ENCODE measurements around the gene EPHB2. TPM values are rescaled to one million over a fixed set of nuclear protein-coding genes. Genes with fewer than 3 reads are reported as not detected.

Gene EPHB2
- total RNA-seq, 1 donor from 2014 or later, result 40.3 TPM

- DNase-seq (ENCODE audit: extremely low spot score, unreplicated experiment), result no peak
- Mint-ChIP-seq H3K4me1 (ENCODE audit: unreplicated experiment) (peaks cover 11% of the 10 kb centered on the region), H3K9me3 (no peaks in the 10 kb centered on the region), H3K4me3 (no peak overlapping the region), H3K36me3 (peaks cover 4% of the 10 kb centered on the region), H3K27ac (peak overlapping the region; percentile 26), H3K27me3 (no peaks in the 10 kb centered on the region)
- TF ChIP-seq CTCF (conservative IDR thresholded peaks at IDR 0.05), result no peak
Measured at GRCh38 chr1:22914633-22915217, 204.1 kb downstream of the EPHB2 start.

- Mint-ChIP-seq H3K4me3 (no peak overlapping the region), H3K4me1 (ENCODE audit: unreplicated experiment) (peaks cover 11% of the 10 kb centered on the region), H3K9me3 (no peaks in the 10 kb centered on the region), H3K36me3 (peaks cover 4% of the 10 kb centered on the region), H3K27me3 (no peaks in the 10 kb centered on the region), H3K27ac (peak overlapping the region; percentile 26)
- no peak for DNase-seq (ENCODE audit: extremely low spot score, unreplicated experiment)
- TF ChIP-seq CTCF (conservative IDR thresholded peaks at IDR 0.05), result no peak
Measured at GRCh38 chr1:22915231-22915630, 204.6 kb downstream of the EPHB2 start.

GRCh38 chr1:22915816-22916470 is 205.3 kb downstream of the EPHB2 start:
- H3K27ac Mint-ChIP-seq, result no peak overlapping the region
- no peak for TF ChIP-seq CTCF (conservative IDR thresholded peaks at IDR 0.05)
- no peaks in the 10 kb centered on the region for H3K9me3 Mint-ChIP-seq
- H3K4me3 Mint-ChIP-seq, result no peak overlapping the region
- peaks cover 4% of the 10 kb centered on the region for H3K36me3 Mint-ChIP-seq
- H3K4me1 Mint-ChIP-seq (ENCODE audit: unreplicated experiment), result peaks cover 11% of the 10 kb centered on the region
- H3K27me3 Mint-ChIP-seq, result no peaks in the 10 kb centered on the region
- no peak for DNase-seq (ENCODE audit: extremely low spot score, unreplicated experiment)

- H3K4me1 Mint-ChIP-seq (ENCODE audit: unreplicated experiment), result peaks cover 14% of the 10 kb centered on the region
- no peak overlapping the region for H3K4me3 Mint-ChIP-seq
- no peaks in the 10 kb centered on the region for H3K9me3 Mint-ChIP-seq
- peaks cover 4% of the 10 kb centered on the region for H3K36me3 Mint-ChIP-seq
- TF ChIP-seq CTCF (conservative IDR thresholded peaks at IDR 0.05), result no peak
- H3K27me3 Mint-ChIP-seq, result no peaks in the 10 kb centered on the region
- no peak overlapping the region for H3K27ac Mint-ChIP-seq
- DNase-seq (ENCODE audit: extremely low spot score, unreplicated experiment), result no peak
Measured at GRCh38 chr1:22916471-22916820, 205.8 kb downstream of the EPHB2 start.

GRCh38 chr1:22917989-22918388 is 207.3 kb downstream of the EPHB2 start:
- Mint-ChIP-seq H3K27ac (no peak overlapping the region), H3K4me1 (ENCODE audit: unreplicated experiment) (peaks cover 20% of the 10 kb centered on the region), H3K36me3 (peaks cover 4% of the 10 kb centered on the region), H3K9me3 (no peaks in the 10 kb centered on the region), H3K4me3 (no peak overlapping the region), H3K27me3 (no peaks in the 10 kb centered on the region)
- no peak for TF ChIP-seq CTCF (conservative IDR thresholded peaks at IDR 0.05)
- DNase-seq (ENCODE audit: extremely low spot score, unreplicated experiment), result no peak

All from type B pancreatic cell (in vitro differentiated cells).